ENCODE results near the gene RCBTB2.

Gene RCBTB2

DNA sequence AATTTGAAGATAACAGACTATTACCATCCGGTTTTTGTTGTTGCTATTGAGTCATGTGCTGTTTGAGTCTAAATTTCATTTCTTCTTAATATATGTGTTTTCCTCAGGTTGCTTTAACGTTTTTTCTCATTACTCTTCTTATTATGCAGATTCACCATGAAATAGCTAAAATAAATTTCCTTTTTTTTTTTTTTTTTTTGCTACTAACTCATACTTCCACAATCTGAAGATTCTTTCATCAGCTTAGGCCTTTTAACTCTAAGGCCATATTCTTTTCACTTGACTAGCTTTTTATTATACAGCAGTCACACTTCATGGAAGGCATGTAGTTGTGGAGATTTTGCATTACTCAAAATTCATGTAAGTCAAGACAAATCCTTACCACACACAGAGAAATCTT lies 23.9 kb upstream of the RCBTB2 start:
- no peak for DNase-seq (ENCODE audit: low spot score in 2 of 2)
- H3K36me3 ChIP-seq (replicated peaks), result no peaks in the 10 kb centered on the region
- no peak overlapping the region for H3K4me3 ChIP-seq
- peaks cover 3% of the 10 kb centered on the region; the same call in 1 of the 2 replicates for H3K9me3 ChIP-seq
- no peaks in the 10 kb centered on the region for H3K4me1 ChIP-seq
- in situ Hi-C loops (cut with MboI; ENCODE audit: low sequenced_read_pairs), result no loop called here
- no peaks in the 10 kb centered on the region for H3K27me3 ChIP-seq (ENCODE audit: low read depth)

DNA sequence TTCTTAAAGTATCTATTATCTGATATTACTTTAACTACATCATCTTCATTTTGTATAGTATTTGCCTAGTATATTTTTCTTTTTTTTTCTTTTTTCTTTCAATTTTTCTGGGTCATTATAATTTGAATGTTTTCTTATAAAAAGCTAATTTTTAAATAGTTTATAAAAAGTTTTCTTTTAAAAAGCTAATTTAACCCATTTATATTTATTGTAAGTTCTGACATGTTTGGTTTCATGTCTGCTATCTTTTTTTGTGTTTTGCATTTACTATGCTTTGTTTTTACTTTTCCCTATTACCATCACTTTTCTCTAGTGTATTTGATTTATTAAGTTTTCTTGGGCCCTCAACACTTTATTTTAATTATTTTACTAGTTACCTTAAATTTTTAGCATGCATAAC lies 22.6 kb upstream of the RCBTB2 start:
- Histone ChIP-seq H3K36me3 (replicated peaks) (no peaks in the 10 kb centered on the region), H3K4me3 (no peak overlapping the region), H3K27me3 (ENCODE audit: low read depth) (no peaks in the 10 kb centered on the region), H3K9me3 (peaks cover 3% of the 10 kb centered on the region; the same call in 1 of the 2 replicates), H3K4me1 (no peaks in the 10 kb centered on the region)
- in situ Hi-C loops (cut with MboI; ENCODE audit: low sequenced_read_pairs), result no loop called here
- DNase-seq (ENCODE audit: low spot score in 2 of 2), result no peak

DNA sequence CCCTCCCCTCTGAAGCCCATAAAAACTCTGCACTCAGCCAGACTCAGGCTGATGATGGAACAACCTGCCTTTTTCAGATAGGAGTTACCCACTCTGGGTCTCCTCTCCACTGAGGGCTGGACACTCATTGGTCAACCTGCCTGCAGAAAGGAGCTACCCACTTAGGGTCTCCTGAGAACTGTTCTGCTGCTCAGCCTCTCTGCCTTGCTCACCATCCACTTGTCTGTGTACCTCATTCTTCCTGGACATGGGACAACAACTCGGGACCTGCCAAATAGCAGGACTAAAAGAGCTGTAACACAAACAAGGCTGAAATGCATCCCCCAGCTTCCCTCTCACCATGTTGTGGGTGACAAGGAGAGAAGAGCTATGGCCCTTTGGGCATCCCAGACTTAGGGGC lies 18.4 kb upstream of the RCBTB2 start:
- Histone ChIP-seq H3K4me1 (no peaks in the 10 kb centered on the region), H3K36me3 (replicated peaks) (no peaks in the 10 kb centered on the region), H3K9me3 (peaks cover 3% of the 10 kb centered on the region; the same call in 1 of the 2 replicates), H3K4me3 (no peak overlapping the region), H3K27me3 (ENCODE audit: low read depth) (no peaks in the 10 kb centered on the region)
- no peak for DNase-seq (ENCODE audit: low spot score in 2 of 2)
- in situ Hi-C loops (cut with MboI; ENCODE audit: low sequenced_read_pairs), result no loop called here

GRCh38 chr13:48549658-48550057 lies 16.8 kb upstream of the RCBTB2 start:
- Histone ChIP-seq H3K9me3 (no peaks in the 10 kb centered on the region), H3K36me3 (replicated peaks) (no peaks in the 10 kb centered on the region)
- DNase-seq (ENCODE audit: low spot score in 2 of 2), result no peak

DNA sequence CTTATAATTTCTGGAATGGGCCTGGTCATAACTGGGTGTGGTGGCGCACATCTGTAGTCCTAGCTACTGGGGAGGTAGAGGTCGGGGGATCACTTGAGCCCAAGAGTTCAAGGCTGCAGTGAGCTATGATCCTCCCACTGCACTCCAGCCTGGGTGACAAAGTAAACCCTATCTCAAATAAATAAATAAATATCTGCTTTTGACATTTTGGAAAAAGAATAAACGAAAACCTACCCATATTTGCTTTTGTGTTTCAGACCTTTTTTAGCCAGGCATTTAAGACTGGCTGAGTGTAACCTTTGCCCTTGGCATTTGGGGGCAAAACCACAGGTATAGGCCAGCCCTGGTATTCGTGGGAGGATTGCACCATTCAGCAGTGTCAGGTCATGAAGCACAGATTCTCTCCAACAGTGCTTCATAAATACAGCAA lies 14.8 kb upstream of the RCBTB2 start:
- Histone ChIP-seq H3K9me3 (no peaks in the 10 kb centered on the region), H3K4me3 (no peak overlapping the region), H3K36me3 (replicated peaks) (no peaks in the 10 kb centered on the region), H3K27me3 (ENCODE audit: low read depth) (no peaks in the 10 kb centered on the region), H3K4me1 (no peaks in the 10 kb centered on the region)
- DNase-seq (ENCODE audit: low spot score in 2 of 2), result no peak
- in situ Hi-C loops (cut with MboI; ENCODE audit: low sequenced_read_pairs), result no loop called here

More at GRCh38 chr13:48549658-48550057, 16.8 kb upstream of the RCBTB2 start:
- no peaks in the 10 kb centered on the region for H3K27me3 ChIP-seq (ENCODE audit: low read depth)
- no peaks in the 10 kb centered on the region for H3K4me1 ChIP-seq
- no peak overlapping the region for H3K4me3 ChIP-seq
- in situ Hi-C loops (cut with MboI; ENCODE audit: low sequenced_read_pairs), result no loop called here

DNA sequence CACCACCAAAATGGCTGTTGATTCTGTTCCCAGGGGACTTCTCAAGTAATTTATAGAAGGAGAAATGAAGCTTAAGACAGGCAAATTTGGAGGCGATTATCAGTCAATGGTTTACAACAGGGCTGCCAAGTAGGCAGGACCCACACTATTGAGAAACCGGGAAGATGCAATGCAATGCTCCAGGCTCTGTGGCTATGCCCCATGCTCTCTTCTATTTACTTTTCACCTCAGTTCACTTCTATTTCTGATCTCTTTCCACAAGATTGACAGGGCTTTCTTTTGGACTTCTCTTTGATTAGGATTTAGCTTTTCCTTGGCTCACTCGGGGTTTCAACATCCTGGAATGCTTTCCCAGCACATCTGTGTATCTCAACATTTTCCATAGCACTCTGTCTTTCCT lies 12.7 kb upstream of the RCBTB2 start:
- H3K36me3 ChIP-seq (replicated peaks), result no peaks in the 10 kb centered on the region
- H3K4me3 ChIP-seq, result no peak overlapping the region
- DNase-seq (ENCODE audit: low spot score in 2 of 2), result no peak
- no peaks in the 10 kb centered on the region for H3K27me3 ChIP-seq (ENCODE audit: low read depth)
- in situ Hi-C loops (cut with MboI; ENCODE audit: low sequenced_read_pairs), result no loop called here
- no peaks in the 10 kb centered on the region; the same call in 1 of the 2 replicates for H3K9me3 ChIP-seq
- no peaks in the 10 kb centered on the region for H3K4me1 ChIP-seq

DNA sequence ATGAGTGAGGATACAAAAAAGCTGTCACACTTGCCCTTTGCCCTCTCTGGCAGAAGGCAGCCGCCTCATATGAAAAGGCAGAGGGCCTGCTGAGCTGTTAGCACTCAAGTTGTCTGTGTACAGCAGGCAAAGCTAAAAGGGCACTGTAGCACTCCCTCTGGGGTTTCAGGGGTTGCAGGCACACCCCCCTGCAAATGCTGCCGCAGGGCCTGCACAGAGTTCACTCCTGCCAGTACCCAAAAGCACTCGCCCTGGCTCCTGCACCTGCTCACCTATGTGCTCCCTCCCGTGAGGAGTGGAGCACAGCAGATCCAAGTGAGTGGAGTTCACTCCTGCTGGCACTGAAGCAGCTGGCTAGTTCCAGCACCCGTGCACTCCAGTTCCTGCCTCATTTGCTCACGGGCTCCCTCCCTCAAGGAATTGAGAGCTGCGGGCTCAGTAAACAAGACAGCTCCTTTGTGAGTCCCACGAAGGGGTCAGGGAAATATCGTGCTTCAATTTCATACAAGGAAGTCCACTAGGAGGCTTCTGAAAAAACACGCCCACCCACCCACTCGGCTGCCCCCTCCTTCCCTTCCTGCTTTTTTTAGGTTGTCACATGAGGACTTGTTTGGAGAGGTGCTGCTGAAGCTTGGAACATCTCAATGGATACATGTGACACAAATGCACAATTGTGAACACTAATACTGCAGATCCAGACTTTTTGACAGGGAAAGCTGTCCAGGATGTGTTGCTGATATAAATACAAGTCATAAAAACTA lies 9.9 kb upstream of the RCBTB2 start:
- Histone ChIP-seq H3K4me3 (no peak overlapping the region), H3K4me1 (no peaks in the 10 kb centered on the region), H3K36me3 (replicated peaks) (no peaks in the 10 kb centered on the region), H3K27me3 (ENCODE audit: low read depth) (no peaks in the 10 kb centered on the region), H3K9me3 (no peaks in the 10 kb centered on the region; the same call in 1 of the 2 replicates)
- in situ Hi-C loops (cut with MboI; ENCODE audit: low sequenced_read_pairs), result no loop called here
- peak in 1 of 2 experiments; percentile 25 for DNase-seq (ENCODE audit: low spot score in 2 of 2)

GRCh38 chr13:48542138-48542537 lies 9.3 kb upstream of the RCBTB2 start:
- DNase-seq (ENCODE audit: low spot score in 2 of 2), result no peak
- Histone ChIP-seq H3K4me1 (no peaks in the 10 kb centered on the region), H3K9me3 (no peaks in the 10 kb centered on the region; the same call in 1 of the 2 replicates), H3K27me3 (ENCODE audit: low read depth) (no peaks in the 10 kb centered on the region), H3K4me3 (no peak overlapping the region), H3K36me3 (replicated peaks) (no peaks in the 10 kb centered on the region)
- in situ Hi-C loops (cut with MboI; ENCODE audit: low sequenced_read_pairs), result no loop called here

- Histone ChIP-seq H3K9me3 (no peaks in the 10 kb centered on the region; the same call in 1 of the 2 replicates), H3K4me1 (no peaks in the 10 kb centered on the region), H3K4me3 (no peak overlapping the region), H3K27me3 (ENCODE audit: low read depth) (no peaks in the 10 kb centered on the region; the same call in 1 of the 2 replicates), H3K36me3 (replicated peaks) (no peaks in the 10 kb centered on the region)
- no peak for DNase-seq (ENCODE audit: low spot score in 2 of 2)
- in situ Hi-C loops (cut with MboI; ENCODE audit: low sequenced_read_pairs), result no loop called here
Observed at GRCh38 chr13:48539550-48539949, 6.7 kb upstream of the RCBTB2 start.

DNA sequence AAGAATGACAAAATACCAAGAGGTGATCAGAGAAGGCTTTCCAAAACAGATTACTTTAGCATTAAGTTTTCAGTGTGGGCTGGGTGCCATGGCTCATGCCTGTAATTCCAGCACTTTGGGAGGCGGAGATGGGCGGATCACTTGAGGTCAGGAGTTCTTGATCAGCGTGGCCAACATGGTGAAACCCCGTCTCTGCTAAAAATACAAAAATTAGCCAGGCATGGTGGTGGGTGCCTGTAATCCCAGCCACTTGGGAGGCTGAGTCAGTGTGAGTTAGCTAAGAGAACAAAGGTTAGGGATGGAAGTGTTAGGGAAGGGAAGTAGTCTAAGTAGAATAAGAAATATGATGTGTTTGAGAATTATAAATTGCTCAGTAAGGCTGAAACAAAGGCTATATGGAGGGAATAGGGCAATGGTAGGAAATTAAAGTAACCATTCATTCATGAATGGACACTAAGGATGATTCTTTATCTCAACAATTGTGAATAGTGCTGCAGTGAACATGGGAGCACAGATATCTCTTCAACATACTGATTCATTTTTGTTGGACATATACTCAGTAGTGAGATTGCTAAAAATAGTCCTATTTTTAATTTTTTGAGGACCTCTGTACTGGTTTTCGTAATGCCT lies 3.9 kb upstream of the RCBTB2 start:
- no peaks in the 10 kb centered on the region; the same call in 1 of the 2 replicates for H3K27me3 ChIP-seq (ENCODE audit: low read depth)
- H3K4me3 ChIP-seq, result no peak overlapping the region
- H3K9me3 ChIP-seq, result no peaks in the 10 kb centered on the region; the same call in 1 of the 2 replicates
- H3K4me1 ChIP-seq, result peaks cover 5% of the 10 kb centered on the region
- no peak for DNase-seq (ENCODE audit: low spot score in 2 of 2)
- H3K36me3 ChIP-seq (replicated peaks), result no peaks in the 10 kb centered on the region
- in situ Hi-C loops (cut with MboI; ENCODE audit: low sequenced_read_pairs), result no loop called here

DNA sequence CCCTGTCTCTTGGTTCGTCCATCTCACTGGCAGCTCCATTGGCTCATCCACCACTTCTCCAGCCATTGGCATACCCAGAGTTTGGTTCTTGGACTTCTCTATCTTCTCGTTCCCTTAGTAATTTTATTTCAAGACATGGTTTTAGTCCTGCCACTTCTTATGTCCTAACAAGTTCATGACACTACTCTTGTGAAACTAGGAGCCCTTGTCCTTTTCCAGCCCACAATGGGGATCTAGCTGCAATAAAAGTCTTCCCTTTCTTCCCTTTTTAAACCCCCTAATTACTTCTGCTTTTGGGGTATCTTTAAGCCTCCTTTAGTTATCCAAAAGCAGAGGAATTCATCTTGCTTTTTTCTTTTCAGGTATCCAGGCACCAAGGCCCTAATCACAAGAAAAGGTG lies 2.9 kb upstream of the RCBTB2 start:
- in situ Hi-C loops (cut with MboI; ENCODE audit: low sequenced_read_pairs), result no loop called here
- Histone ChIP-seq H3K9me3 (no peaks in the 10 kb centered on the region; the same call in 1 of the 2 replicates), H3K4me3 (no peak overlapping the region), H3K4me1 (peaks cover 6% of the 10 kb centered on the region), H3K27me3 (ENCODE audit: low read depth) (no peaks in the 10 kb centered on the region; the same call in 1 of the 2 replicates), H3K36me3 (replicated peaks) (no peaks in the 10 kb centered on the region)
- DNase-seq (ENCODE audit: low spot score in 2 of 2), result no peak

GRCh38 chr13:48534911-48535501 lies 2.1 kb upstream of the RCBTB2 start:
- no peak for DNase-seq (ENCODE audit: low spot score in 2 of 2)
- Histone ChIP-seq H3K4me3 (no peak overlapping the region), H3K27me3 (ENCODE audit: low read depth) (no peaks in the 10 kb centered on the region; the same call in 1 of the 2 replicates), H3K9me3 (no peaks in the 10 kb centered on the region), H3K4me1 (peaks cover 6% of the 10 kb centered on the region), H3K36me3 (replicated peaks) (no peaks in the 10 kb centered on the region)
- in situ Hi-C loops (cut with MboI; ENCODE audit: low sequenced_read_pairs), result no loop called here

DNA sequence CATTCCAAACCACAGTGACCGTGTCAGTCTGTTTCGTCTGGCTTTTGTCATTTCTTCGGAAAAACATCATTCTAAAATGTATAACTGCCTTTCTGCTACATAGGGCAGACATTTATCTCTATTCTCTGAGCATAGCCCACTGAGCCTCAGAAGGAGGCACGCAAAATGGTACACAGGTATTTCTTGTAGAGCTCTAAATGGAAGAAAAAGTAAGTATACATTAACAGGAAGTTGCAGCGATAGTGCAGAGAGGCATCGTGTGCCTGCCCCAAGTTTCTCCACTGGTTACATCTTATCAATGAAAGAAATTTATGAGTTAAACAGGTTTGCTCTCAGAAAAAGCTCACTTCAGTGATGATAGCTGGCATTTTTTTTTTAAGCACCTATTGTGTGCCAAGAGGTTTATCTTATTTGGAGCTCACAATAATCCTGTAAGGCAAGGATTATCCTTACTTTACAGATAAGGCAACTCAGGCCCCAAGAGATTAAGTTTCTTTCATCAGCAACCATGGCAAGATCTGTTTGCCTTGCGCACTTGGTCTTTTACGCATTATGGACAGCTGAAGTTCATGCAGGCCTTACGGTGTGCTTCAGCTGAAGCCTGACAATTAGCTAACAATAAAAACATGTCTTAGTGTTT lies 1.2 kb upstream of the RCBTB2 start:
- peaks cover 6% of the 10 kb centered on the region for H3K4me1 ChIP-seq

DNA sequence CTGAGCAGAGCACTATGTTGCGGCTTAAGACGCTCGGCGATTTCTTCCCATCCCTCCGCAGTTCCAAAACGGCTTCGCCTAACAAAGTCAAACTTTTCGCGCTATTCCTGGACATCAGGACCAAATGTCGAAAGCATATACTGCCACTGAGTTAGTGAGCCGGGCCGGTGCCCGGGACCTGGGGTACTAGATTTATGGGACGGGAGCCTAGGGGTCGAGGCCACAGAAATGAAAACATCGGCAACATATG lies 699 bp downstream of the RCBTB2 start:
- peaks cover 13% of the 10 kb centered on the region for H3K4me1 ChIP-seq
- in situ Hi-C loops (cut with MboI; ENCODE audit: low sequenced_read_pairs), result no loop called here

More for the DNA sequence above, 1.2 kb upstream of the RCBTB2 start:
- no peaks in the 10 kb centered on the region for H3K36me3 ChIP-seq (replicated peaks)
- H3K27me3 ChIP-seq (ENCODE audit: low read depth), result no peaks in the 10 kb centered on the region; the same call in 1 of the 2 replicates
- H3K9me3 ChIP-seq, result no peaks in the 10 kb centered on the region
- in situ Hi-C loops (cut with MboI; ENCODE audit: low sequenced_read_pairs), result no loop called here
- DNase-seq (ENCODE audit: low spot score in 2 of 2), result no peak
- no peak overlapping the region for H3K4me3 ChIP-seq

More for the DNA sequence above, 699 bp downstream of the RCBTB2 start:
- H3K27me3 ChIP-seq (ENCODE audit: low read depth), result no peaks in the 10 kb centered on the region; the same call in 1 of the 2 replicates
- H3K9me3 ChIP-seq, result no peaks in the 10 kb centered on the region
- peak overlapping the region; percentile 43 for H3K4me3 ChIP-seq
- H3K36me3 ChIP-seq (replicated peaks), result no peaks in the 10 kb centered on the region
- peak in 1 of 2 experiments; percentile 18 for DNase-seq (ENCODE audit: low spot score in 2 of 2)

Data from HAP-1 (cell line).